T1000 (cell line): ENCODE results near the gene GATAD2A.

ENCODE experiments used
- DNase-seq: peaks from one replicate; lab custom pipeline; 2025; ENCODE audit warnings: mixed read lengths; lab: John Stamatoyannopoulos, UW

The GATAD2A gene

GRCh38 chr19:19488875-19489690 lies 83.6 kb downstream of the GATAD2A start:
- DNase-seq: peak; percentile 82

GRCh38 chr19:19489804-19490204 lies 84.3 kb downstream of the GATAD2A start:
- DNase-seq: no peak

- peak; percentile 54 for DNase-seq
Measured at GRCh38 chr19:19490214-19490968, 84.9 kb downstream of the GATAD2A start.

- no peak for DNase-seq
Measured at GRCh38 chr19:19491321-19492025, 86.0 kb downstream of the GATAD2A start.

GRCh38 chr19:19492026-19492610 lies 86.6 kb downstream of the GATAD2A start:
- no peak for DNase-seq

- no peak for DNase-seq
Measured at GRCh38 chr19:19493841-19494546, 88.5 kb downstream of the GATAD2A start.

- DNase-seq: no peak
Measured at GRCh38 chr19:19495614-19496603, 90.4 kb downstream of the GATAD2A start.

GRCh38 chr19:19498255-19498991 lies 92.9 kb downstream of the GATAD2A start:
- DNase-seq: no peak

GRCh38 chr19:19499272-19499995 lies 94.0 kb downstream of the GATAD2A start:
- no peak for DNase-seq

- DNase-seq: no peak
Measured at GRCh38 chr19:19500975-19501644, 95.6 kb downstream of the GATAD2A start.

- DNase-seq: no peak
Measured at GRCh38 chr19:19501798-19502197, 96.3 kb downstream of the GATAD2A start.

GRCh38 chr19:19502281-19502680 lies 96.8 kb downstream of the GATAD2A start:
- DNase-seq: no peak

GRCh38 chr19:19502808-19503602 lies 97.5 kb downstream of the GATAD2A start:
- no peak for DNase-seq

- no peak for DNase-seq
Measured at GRCh38 chr19:19504754-19505668, 99.5 kb downstream of the GATAD2A start.

- DNase-seq: no peak
Measured at GRCh38 chr19:19505669-19506326, 100.3 kb downstream of the GATAD2A start.

- DNase-seq: no peak
Measured at GRCh38 chr19:19506592-19506991, 101.1 kb downstream of the GATAD2A start.
